MM.1S (cell line): ENCODE measurements around the gene OR51A4.

Experiments used
- DNase-seq: peaks from one replicate; pipeline ENCODE4 v3.0.0-alpha.2; 2015
- H2AFZ ChIP-seq: fragments of 300-600 bp; sonication (generic); 2 replicates; pipeline ENCODE4 v1.6.0; 2016; ENCODE audit warnings: antibody characterized with exemption, low read length
- H3F3A ChIP-seq: fragments of 300-600 bp; sonication (generic); 2 replicates; pipeline ENCODE4 v1.6.1; 2016; ENCODE audit warnings: mild to moderate bottlenecking, antibody characterized with exemption, low read length, moderate library complexity, mixed read lengths; ENCODE audit not compliant: insufficient read depth
- H3K27ac ChIP-seq: fragments of 300-600 bp; sonication (generic); 2 replicates; pipeline ENCODE4 v1.5.1; 2016; ENCODE audit warnings: mild to moderate bottlenecking, low read length
- H3K27me3 ChIP-seq: fragments of 300-600 bp; sonication (generic); replicated peaks from 2 replicates; pipeline ENCODE4 v1.6.0; 2016; ENCODE audit warnings: low read length; ENCODE audit not compliant: insufficient read depth
- H3K36me3 ChIP-seq: fragments of 300-600 bp; sonication (generic); replicated peaks from 2 replicates; pipeline ENCODE4 v1.6.1; 2016; ENCODE audit warnings: mild to moderate bottlenecking, low read length, mixed read lengths; ENCODE audit not compliant: insufficient read depth
- H3K4me1 ChIP-seq: fragments of 300-600 bp; sonication (generic); 2 replicates; pipeline ENCODE4 v1.6.1; 2016; ENCODE audit warnings: low read length, mixed read lengths
- H3K4me2 ChIP-seq: fragments of 300-600 bp; sonication (generic); 2 replicates; pipeline ENCODE4 v1.6.0; 2016; ENCODE audit warnings: low read depth, low read length
- H3K4me3 ChIP-seq: fragments of 300-600 bp; sonication (generic); 2 replicates; pipeline ENCODE4 v1.5.1; 2016; ENCODE audit warnings: low read length, mixed read lengths
- H3K79me2 ChIP-seq: fragments of 300-600 bp; sonication (generic); 2 replicates; pipeline ENCODE4 v1.6.1; 2016; ENCODE audit warnings: mixed run types, low read length, mixed read lengths
- H3K9ac ChIP-seq: fragments of 300-600 bp; sonication (generic); 2 replicates; pipeline ENCODE4 v1.6.1; 2016; ENCODE audit warnings: low read length, mixed read lengths
- H3K9me2 ChIP-seq: fragments of 300-600 bp; sonication (generic); replicated peaks from 2 replicates; pipeline ENCODE4 v1.6.1; 2016; ENCODE audit warnings: mild to moderate bottlenecking, low read length, mixed read lengths; ENCODE audit not compliant: insufficient read depth
- H3K9me3 ChIP-seq: fragments of 300-600 bp; sonication (generic); replicated peaks from 2 replicates; pipeline ENCODE4 v1.6.1; 2016; ENCODE audit warnings: mild to moderate bottlenecking, low read length, mixed read lengths; ENCODE audit not compliant: insufficient read depth
- H4K20me1 ChIP-seq: fragments of 300-600 bp; sonication (generic); 2 replicates; pipeline ENCODE4 v1.6.1; 2016; ENCODE audit warnings: mild to moderate bottlenecking, low read length, moderate library complexity, mixed read lengths; ENCODE audit not compliant: insufficient read depth
- EZH2 ChIP-seq: fragments of 300-600 bp; sonication (generic); optimal IDR thresholded peaks from 2 replicates; pipeline ENCODE3; 2017; ENCODE audit warnings: low read depth, mild to moderate bottlenecking, antibody characterized with exemption, low read length, mixed read lengths
- EZH2phosphoT487 ChIP-seq: fragments of 300-600 bp; sonication (generic); IDR thresholded peaks from 2 replicates; pipeline ENCODE4 v1.6.1; 2018; ENCODE audit warnings: antibody characterized with exemption, low read length
- TF ChIP-seq, protein P1 (sequence below): fragments of 300-600 bp; sonication (generic); IDR thresholded peaks from 2 replicates; pipeline ENCODE4 v1.5.1; 2016; ENCODE audit warnings: antibody characterized with exemption, low read length, mixed read lengths

The OR51A4 gene, protein sequence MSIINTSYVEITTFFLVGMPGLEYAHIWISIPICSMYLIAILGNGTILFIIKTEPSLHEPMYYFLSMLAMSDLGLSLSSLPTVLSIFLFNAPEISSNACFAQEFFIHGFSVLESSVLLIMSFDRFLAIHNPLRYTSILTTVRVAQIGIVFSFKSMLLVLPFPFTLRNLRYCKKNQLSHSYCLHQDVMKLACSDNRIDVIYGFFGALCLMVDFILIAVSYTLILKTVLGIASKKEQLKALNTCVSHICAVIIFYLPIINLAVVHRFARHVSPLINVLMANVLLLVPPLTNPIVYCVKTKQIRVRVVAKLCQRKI

DNA sequence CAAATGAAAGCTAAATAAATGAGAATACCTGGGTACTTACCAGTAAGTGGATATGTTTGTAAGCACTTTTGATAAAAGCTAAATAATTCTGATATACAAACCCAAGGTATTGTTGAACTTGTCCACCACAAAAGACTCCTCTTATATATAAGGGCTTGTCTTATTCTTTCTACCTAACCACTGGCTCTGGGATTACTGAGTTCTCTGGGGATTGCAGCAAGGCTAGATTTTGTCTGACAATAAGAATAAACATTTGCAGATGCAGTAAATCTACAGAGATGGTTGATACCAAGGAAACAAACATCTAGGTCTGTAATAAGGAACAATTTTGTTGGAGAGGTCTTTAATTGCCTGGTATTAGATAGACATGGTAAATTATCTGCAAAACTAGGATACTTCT, at the start of gene OR51A4:
Gene OR51A4, minus strand, starts transcription at position 101 of the 400 bp plus-strand sequence. CDS start 505 bp downstream, outside the sequence.
- Histone ChIP-seq H3K27me3 (no peaks in the 10 kb centered on the region), H3K36me3 (no peaks in the 10 kb centered on the region), H3K4me2 (no peak within 1 kb of the TSS), H3K79me2 (no peaks in the 10 kb centered on the region), H3K4me3 (no peak within 1 kb of the TSS), H3K27ac (no peak within 1 kb of the TSS), H2AFZ (no peak within 1 kb of the TSS), H3K4me1 (no peaks in the 10 kb centered on the region), H4K20me1 (no peaks in the 10 kb centered on the region), H3K9me2 (no peaks in the 10 kb centered on the region), H3K9ac (no peak within 1 kb of the TSS), H3K9me3 (no peaks in the 10 kb centered on the region), H3F3A (no peaks in the 10 kb centered on the region)
- TF ChIP-seq EZH2, result no peak
- TF ChIP-seq EZH2phosphoT487, result no peak
- TF ChIP-seq, protein P1, sequence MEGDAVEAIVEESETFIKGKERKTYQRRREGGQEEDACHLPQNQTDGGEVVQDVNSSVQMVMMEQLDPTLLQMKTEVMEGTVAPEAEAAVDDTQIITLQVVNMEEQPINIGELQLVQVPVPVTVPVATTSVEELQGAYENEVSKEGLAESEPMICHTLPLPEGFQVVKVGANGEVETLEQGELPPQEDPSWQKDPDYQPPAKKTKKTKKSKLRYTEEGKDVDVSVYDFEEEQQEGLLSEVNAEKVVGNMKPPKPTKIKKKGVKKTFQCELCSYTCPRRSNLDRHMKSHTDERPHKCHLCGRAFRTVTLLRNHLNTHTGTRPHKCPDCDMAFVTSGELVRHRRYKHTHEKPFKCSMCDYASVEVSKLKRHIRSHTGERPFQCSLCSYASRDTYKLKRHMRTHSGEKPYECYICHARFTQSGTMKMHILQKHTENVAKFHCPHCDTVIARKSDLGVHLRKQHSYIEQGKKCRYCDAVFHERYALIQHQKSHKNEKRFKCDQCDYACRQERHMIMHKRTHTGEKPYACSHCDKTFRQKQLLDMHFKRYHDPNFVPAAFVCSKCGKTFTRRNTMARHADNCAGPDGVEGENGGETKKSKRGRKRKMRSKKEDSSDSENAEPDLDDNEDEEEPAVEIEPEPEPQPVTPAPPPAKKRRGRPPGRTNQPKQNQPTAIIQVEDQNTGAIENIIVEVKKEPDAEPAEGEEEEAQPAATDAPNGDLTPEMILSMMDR, result no peak
- no peak for DNase-seq

DNA sequence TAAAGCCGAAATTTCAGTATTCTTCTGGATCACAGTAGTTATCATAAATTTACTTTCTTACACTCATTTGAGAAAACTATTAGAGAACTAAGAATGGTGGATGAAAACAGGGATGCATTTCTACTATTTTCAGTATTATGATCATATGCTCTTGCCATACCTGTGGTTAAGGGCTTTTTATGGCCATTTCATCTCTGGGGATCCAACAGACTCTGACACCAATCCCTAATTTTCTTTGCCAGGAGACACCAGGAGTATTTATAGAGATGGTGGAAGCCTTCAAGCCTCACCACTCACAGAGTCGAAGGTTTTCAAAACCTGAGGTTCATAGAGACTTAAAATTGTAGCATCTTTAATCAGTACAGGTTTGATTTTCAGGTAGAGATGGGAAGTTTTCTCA, 47.1 kb upstream of the OR51A4 start, which contains the start of gene OR51L1:
Gene OR51L1, plus strand, starts transcription at position 301 of the 400 bp plus-strand sequence. CDS start 4,132 bp downstream, outside the sequence.
- H3K9ac ChIP-seq, result no peak within 1 kb of the TSS
- H3K9me3 ChIP-seq, result no peaks in the 10 kb centered on the region
- no peak within 1 kb of the TSS for H3K27ac ChIP-seq
- no peak within 1 kb of the TSS for H2AFZ ChIP-seq
- no peaks in the 10 kb centered on the region for H3K9me2 ChIP-seq
- no peaks in the 10 kb centered on the region for H3K4me1 ChIP-seq
- H3K27me3 ChIP-seq, result no peaks in the 10 kb centered on the region
- TF ChIP-seq EZH2 (no peak), EZH2phosphoT487 (no peak)
- TF ChIP-seq, protein P1, result no peak
- H3K4me2 ChIP-seq, result no peak within 1 kb of the TSS
- H3F3A ChIP-seq, result no peaks in the 10 kb centered on the region
- no peaks in the 10 kb centered on the region for H4K20me1 ChIP-seq
- no peaks in the 10 kb centered on the region for H3K36me3 ChIP-seq
- no peaks in the 10 kb centered on the region for H3K79me2 ChIP-seq
- H3K4me3 ChIP-seq, result no peak within 1 kb of the TSS
- DNase-seq, result no peak

DNA sequence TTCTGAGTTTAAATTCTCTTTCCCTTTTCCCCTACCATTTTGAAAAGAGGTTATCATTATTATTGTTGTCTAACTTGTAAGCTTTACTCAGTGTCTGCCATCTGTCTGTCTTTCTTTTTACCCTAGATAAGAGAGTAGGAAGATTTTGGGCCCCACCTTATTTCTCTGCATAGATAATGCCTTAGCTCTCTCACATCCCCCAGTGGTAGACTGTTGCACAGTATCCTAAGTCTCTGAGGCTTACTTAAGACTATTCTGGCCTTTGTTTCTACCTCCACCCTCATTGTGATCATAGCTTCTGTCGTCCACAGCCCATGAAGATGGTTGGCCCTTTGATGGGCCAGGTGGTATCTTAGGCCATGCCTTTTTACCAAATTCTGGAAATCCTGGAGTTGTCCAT, 43.7 kb upstream of the OR51A4 start:
- H3F3A ChIP-seq, result no peaks in the 10 kb centered on the region
- H3K4me1 ChIP-seq, result no peaks in the 10 kb centered on the region
- no peaks in the 10 kb centered on the region for H3K9me3 ChIP-seq
- H3K27me3 ChIP-seq, result no peaks in the 10 kb centered on the region
- H3K36me3 ChIP-seq, result no peaks in the 10 kb centered on the region
- H3K4me2 ChIP-seq, result no peak overlapping the region
- no peaks in the 10 kb centered on the region for H4K20me1 ChIP-seq
- TF ChIP-seq EZH2phosphoT487 (no peak), EZH2 (no peak)
- TF ChIP-seq, protein P1, result peak; percentile 15; the same call in 1 of the 2 replicates
- H3K27ac ChIP-seq, result no peak overlapping the region
- no peaks in the 10 kb centered on the region for H3K79me2 ChIP-seq
- H3K9ac ChIP-seq, result no peak overlapping the region
- peak; percentile 24 for DNase-seq
- H2AFZ ChIP-seq, result no peak overlapping the region; the same call in 1 of the 2 replicates
- no peak overlapping the region for H3K4me3 ChIP-seq
- H3K9me2 ChIP-seq, result no peaks in the 10 kb centered on the region
